Fibroblast of mammary gland (primary cell): ENCODE measurements around the gene CMIP.
A peak's percentile ranks its signal among the peaks of the same experiment; 100 is the strongest.

Experiments used
- DNase-seq: peaks from one replicate; pipeline ENCODE4 v3.0.0-alpha.2; 2010; ENCODE audit warnings: low read depth
- H3K4me3 ChIP-seq: 2 replicates; pipeline ENCODE4 v1.5.1; 2011; ENCODE audit warnings: low read depth, mild to moderate bottlenecking, low read length, moderate library complexity; ENCODE audit not compliant: control insufficient read depth
- CTCF ChIP-seq: conservative IDR thresholded peaks from 2 replicates; pipeline ENCODE4 v1.5.1; 2011; ENCODE audit warnings: low read depth, low read length, inconsistent platforms; ENCODE audit not compliant: control insufficient read depth, insufficient read depth

Gene CMIP

DNA sequence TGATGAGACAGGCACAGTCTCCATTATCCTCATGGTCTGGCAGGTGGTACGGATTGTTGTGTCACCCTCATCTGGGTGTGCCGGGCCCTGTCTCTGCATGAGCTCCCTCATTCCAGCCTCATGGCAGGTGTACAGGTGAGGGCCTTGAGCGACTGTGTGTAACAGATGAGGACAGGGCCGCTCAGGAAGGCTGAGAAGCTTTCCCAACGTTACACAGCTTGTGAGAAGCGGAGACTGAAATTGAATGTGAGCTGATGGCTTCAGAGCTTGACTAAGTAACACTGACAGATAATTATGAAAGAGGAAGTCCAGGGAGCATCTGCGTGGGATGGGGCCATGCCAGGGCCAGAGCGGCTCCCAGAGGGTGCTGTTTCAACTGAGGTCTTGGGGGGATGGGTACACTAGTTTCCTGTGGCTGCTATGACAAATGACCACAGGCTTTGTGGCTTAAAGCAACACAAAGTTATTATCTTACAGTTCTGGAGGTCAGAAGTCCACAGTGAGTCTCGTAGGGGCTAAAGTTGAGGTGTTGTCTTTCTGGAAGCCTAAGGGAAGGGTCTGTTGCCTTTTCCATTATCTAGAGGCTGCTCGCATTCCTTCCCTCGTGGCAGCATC, 36.7 kb downstream of the CMIP start:
- peak; percentile 63 for DNase-seq
- TF ChIP-seq CTCF = no peak
- H3K4me3 ChIP-seq = no peak overlapping the region

DNA sequence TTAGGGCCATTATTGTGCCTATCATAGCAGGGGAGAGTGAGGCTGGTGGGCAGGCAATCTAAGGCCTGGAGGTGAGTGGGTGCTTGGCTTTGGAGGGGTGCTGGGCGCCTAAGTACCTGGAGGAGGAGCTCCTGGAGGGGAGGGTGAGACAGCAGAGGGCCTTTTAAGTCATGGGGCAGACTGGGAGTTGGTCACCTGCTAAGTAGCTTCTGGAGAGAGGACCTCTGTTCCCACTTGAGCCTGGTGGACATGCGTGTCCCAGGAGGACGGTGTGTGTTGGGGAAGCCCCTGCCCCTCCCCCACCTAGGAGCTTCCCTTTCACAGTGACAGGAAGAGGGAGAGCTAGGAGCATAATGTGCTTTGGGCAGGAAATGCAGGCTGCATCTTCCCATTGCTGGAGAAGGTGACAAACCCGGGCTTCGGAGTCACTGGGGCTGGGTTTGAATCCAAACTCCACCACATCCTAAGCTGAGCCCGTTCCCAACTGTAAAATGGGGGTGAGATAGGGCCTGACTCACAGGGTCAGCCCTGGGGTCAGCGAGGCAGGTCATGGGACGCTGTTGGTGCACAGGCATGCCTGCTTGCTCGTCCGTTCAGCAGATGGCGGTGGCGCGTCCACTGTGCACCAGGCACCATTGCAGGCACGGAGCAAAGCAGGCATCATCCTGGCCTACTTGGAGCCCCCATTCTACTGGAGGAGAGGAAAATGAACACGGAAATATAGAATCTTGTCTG, 37.9 kb downstream of the CMIP start:
- no peak for DNase-seq
- no peak for TF ChIP-seq CTCF
- H3K4me3 ChIP-seq = no peak overlapping the region

- no peak overlapping the region for H3K4me3 ChIP-seq
- no peak for TF ChIP-seq CTCF
These were observed 38.7 kb downstream of the CMIP start for GRCh38 chr16:81483064-81483969.

GRCh38 chr16:81483970-81484595, 39.5 kb downstream of the CMIP start:
- TF ChIP-seq CTCF = no peak
- H3K4me3 ChIP-seq = no peak overlapping the region
- no peak for DNase-seq

More at GRCh38 chr16:81483064-81483969, 38.7 kb downstream of the CMIP start:
- DNase-seq = peak; percentile 30

DNA sequence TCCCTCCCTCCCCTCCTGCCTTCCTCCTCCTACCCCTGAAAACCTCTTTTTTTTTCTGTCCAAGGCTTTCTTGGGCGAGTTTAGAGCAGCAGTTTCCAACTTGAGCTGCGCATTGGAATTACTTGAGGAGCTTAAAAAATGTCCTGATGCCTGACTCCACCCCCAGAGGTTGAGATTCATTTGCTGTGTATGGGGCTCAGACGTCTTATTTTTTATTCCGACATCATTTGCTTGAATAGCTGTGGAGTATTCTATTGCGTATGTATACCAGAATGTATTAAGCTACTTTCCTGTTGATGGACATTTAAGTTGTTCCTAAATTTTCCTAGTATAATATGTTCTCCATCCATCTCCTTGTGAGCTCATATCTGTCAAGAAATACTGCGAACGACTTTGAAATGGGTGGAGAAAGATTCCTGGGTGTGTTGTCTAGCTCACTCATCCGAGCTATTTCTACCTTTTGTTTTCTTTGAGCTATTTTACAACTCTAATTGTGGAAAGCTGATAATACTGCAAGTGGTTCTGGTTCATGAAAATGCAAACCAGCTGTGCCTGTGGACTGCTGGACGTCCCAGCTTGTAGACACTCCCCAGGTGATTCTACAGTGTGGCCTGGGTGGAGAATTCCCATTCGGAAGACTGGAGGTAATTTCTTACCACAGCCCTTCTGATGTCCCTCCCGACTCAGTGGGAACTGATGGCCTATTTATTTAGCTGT, 40.5 kb downstream of the CMIP start:
- TF ChIP-seq CTCF = no peak

DNA sequence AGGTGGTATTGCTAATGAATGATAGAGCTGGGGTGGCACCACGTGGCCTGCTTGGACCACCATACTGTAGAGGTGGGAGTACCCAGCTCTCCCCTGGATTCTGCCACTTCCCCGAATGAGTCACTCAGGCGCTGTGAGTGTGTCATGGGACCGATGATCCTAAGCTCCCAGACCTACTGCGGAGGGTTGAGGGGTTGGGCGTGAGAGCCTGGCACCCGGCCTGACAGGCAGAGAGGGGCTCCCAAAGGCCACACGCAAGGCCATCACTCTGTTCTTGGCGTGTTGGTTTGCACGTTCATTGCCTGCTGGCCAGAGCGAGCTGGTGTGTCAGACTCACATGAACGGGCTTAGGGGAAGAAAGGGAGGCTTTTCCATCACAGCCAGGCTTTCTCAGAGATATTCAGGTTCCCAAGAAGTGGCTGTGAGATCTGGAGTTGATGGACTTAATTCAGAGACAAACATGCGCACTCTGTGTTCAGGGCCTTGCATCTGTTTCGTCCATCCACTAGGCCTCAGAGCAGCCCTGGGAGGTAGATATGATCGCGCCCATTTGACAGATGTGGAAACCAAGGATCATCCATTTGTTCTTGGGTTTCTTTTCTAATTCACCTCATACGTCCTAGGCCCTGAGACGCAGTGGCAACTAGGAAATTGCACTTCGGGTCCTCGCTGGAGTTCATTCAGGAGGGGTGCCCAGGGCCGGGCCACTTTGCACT, 41.4 kb downstream of the CMIP start:
- DNase-seq = peak; percentile 79
- no peak overlapping the region for H3K4me3 ChIP-seq
- no peak for TF ChIP-seq CTCF

More for the DNA sequence above, 40.5 kb downstream of the CMIP start:
- peak; percentile 25 for DNase-seq
- H3K4me3 ChIP-seq = no peak overlapping the region
